ENCODE data around the gene OR4C5. TPM values are rescaled to one million over a fixed set of nuclear protein-coding genes. Genes with fewer than 3 reads are reported as not detected.
"Not testable (repeated sequence)": the region's sequence is repeated elsewhere in the genome, so short reads cannot be mapped to it uniquely, and the experiment has no call there.

OR4C5 gene
- not detected in 2 replicates for total RNA-seq (2014; rRNA removed; shearing (Covaris generic))

DNA sequence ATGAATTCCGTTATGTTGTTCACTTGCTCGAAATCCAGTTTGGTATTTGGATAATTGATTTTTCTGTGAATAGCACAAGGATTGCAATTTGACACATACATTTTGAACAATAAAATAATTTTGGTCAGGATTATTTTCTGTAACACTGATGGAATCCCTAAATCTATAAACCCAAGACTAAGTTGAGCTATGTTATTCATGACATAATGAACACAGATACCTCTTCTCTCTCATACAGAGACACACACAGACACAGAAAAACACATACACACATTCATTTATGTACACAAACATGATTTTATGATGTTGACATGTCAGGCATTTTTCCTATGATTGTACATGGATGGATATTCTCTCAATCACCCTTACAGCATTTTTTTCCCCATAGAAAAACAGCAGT lies at the start of gene OR4C5:
Gene OR4C5 (minus strand): TSS at position 101 of the 400 bp plus-strand sequence. CDS start 0 bp downstream, at position 101.
- no peak for DNase-seq (ENCODE audit: low spot score)
- in situ Hi-C loops (cut with HindIII; ENCODE audit: low sequenced_read_pairs), result loop anchor here (25.0 kb wide), 1 partner anchor 1671 kb away; the partner anchor contains the start of gene OR4C45

DNA sequence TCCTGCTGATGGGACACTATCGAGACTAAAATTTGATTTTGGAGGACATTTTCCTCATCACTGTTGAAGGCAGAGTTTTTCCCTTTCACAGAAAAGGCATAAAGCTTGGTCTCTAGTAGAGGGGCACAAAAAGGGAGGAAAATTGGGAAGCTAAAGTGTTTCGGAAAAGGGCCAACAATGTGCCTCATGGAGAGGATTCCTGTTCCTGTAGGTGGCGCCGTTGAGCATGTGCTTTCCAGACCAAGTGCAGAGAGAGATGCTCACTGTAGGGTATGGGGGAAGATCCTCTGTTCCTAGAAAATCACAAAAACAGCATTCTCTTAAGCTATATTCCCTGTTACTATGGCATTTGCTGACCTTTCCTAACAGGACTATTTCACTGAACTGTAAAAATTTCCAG lies 18.4 kb upstream of the OR4C5 start:
- in situ Hi-C loops (cut with HindIII; ENCODE audit: low sequenced_read_pairs), result no loop called here
- DNase-seq (ENCODE audit: low spot score), result no peak

DNA sequence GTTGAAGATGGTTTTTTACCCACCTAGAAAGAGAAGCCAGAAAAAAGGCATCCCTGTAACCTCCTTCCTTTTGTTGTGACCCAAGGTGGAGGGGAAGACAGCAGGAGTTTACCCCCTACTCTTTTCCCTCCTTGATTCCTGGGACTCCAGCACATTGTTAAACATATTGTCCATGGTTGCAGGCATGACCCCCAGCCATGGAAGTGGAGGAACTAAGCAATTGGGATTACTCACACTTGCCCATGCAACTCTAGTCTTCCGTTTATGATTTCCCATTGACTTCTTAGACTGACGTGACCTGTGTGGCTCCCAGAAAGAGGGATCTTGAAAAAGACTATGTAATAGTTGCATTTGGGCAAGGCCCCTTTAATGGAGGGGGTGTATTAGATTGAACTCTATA lies 17.9 kb upstream of the OR4C5 start:
- DNase-seq (ENCODE audit: low spot score); in situ Hi-C loops (cut with HindIII; ENCODE audit: low sequenced_read_pairs): not testable (repeated sequence)

DNA sequence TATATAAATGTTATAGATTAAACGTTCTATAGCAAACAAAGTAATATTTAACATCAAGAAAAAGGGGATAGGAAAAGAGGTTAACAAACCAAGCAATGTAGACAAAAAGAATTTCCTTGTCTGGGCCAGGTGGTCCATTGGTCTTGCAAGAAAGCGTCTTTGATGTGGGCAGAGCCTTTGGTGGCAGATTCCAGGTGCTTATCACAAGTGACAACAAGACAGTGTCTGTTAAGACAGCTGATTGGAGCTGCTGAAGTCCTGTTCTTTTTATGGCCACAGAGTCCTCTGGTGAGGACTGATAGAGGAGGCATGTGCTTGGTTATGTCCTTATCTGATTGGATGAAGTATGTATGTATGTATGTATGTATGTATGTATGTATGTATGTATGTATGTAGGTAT lies 5.0 kb downstream of the OR4C5 start:
- in situ Hi-C loops (cut with HindIII; ENCODE audit: low sequenced_read_pairs), result loop anchor here (25.0 kb wide), 1 partner anchor 1676 kb away; the partner anchor contains the start of gene OR4C45
- not testable (repeated sequence) for DNase-seq (ENCODE audit: low spot score)

DNA sequence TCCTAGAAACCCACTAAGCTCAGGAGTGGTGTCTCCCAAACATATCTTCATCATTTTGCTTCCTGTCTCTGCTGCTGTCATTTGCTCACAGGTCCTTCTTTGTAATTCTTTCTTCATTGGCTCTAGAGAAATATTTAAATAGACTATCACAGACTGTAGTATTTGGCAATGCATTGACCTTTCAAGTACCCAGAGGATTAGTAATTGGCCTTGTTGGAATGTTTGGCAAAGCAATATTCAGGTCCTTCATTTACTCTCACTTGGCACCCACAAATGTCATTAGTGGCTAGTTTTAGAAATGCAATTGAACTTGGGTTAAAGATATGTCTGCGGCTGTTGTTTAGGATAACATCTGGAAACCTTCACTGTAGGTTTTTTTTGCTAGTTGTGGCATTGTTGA lies 11.6 kb downstream of the OR4C5 start:
- in situ Hi-C loops (cut with HindIII; ENCODE audit: low sequenced_read_pairs), result loop anchor here (25.0 kb wide), 1 partner anchor 1683 kb away; the partner anchor contains the start of gene OR4C45
- DNase-seq (ENCODE audit: low spot score), result no peak

DNA sequence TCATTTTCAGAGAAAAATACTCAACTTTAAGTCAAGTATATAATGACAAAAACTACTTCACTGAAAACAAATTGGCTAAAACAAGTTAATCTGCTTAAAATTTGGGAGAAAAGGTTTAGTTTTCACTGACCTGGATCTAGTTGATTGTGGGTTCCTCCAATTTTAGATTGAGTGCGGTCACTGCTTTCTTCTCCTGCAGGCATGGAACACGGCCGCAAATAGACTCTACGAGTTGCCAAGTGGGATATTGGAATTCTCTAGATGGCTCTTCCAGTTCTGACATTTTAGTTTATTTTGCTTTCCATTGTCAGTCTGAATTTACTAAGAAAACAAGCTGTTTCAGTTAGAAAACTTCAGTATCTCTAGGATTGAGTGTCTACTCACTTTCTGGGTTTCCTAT lies 12.3 kb downstream of the OR4C5 start:
- in situ Hi-C loops (cut with HindIII; ENCODE audit: low sequenced_read_pairs), result loop anchor here (25.0 kb wide), 1 partner anchor 1683 kb away; the partner anchor contains the start of gene OR4C45
- DNase-seq (ENCODE audit: low spot score), result no peak

DNA sequence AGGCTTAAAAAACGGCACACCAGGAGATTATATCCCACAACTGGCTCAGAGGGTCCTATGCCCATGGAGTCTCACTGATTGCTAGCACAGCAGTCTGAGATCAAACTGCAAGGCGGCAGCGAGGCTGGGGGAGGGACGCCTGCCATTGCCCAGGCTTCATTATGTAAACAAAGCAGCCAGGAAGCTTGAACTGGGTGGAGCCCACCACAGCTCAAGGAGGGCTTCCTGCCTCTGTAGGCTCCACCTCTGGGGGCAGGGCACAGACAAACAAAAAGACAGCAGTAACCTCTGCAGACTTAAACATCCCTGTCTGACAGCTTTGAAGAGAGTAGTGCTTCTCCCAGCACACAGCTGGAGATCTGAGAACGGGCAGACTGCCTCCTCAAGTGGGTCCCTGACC lies 20.0 kb downstream of the OR4C5 start:
- DNase-seq (ENCODE audit: low spot score); in situ Hi-C loops (cut with HindIII; ENCODE audit: low sequenced_read_pairs): not testable (repeated sequence)

DNA sequence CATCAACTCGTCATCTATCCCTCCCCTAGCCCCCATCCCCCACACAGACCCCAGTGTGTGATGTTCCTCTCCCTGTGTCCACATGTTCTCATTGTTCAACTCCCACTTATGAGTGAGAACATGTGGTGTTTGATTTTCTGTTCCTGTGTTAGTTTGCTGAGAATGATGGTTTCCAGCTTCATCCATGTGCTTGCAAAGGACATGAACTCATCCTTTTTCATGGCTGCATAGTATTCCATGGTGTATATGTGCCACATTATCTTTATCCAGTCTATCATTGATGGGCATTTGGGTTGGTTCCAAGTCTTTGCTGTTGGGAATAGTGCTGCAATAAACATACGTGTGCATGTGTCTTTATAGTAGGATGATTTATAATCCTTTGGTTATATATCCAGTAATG lies 23.8 kb downstream of the OR4C5 start:
- in situ Hi-C loops (cut with HindIII; ENCODE audit: low sequenced_read_pairs); DNase-seq (ENCODE audit: low spot score): not testable (repeated sequence)

DNA sequence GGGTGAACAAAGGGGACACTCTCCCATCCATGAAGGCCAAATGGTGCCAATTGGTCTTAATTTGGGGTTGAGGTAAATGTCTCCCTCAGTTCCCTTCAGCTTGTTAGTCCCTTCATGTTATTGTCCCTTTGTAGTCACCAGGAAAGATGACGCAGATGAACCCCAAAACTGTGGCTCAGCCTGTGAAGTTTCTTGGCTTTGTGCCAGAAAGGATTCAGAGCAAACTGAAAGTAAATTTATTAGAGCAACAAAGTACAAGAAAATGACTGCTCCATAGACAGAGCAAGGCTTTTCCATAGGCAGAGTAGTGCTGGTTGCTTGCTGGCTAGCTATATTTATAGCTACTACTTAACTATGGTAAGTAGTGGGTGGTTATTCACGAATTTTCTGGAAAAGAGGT lies 24.8 kb downstream of the OR4C5 start:
- in situ Hi-C loops (cut with HindIII; ENCODE audit: low sequenced_read_pairs), result no loop called here
- no peak for DNase-seq (ENCODE audit: low spot score)

DNA sequence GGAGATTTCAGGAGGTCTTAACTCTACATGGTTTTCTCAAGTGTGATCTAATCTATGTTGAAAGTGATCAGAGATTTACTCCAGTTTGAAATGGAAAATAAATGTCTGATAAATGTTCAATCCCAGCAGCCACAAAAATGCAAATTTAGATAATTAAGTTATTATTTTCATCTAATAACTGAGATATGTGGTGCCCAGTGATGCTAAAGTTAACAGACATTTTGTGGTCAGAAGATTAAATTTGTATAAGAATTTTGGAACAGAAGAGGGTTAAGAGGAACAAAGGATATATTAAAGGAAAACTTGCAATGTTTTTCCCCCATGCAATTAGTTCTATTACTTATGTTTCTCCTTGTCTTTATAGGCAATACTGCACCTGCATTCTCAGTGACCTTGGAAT lies 41.6 kb downstream of the OR4C5 start, which contains the start of gene OR4C3:
Gene OR4C3 (plus strand): TSS at position 301 of the 400 bp plus-strand sequence. CDS start 102 bp downstream, outside the sequence.
- in situ Hi-C loops (cut with HindIII; ENCODE audit: low sequenced_read_pairs); DNase-seq (ENCODE audit: low spot score): not testable (repeated sequence)

DNA sequence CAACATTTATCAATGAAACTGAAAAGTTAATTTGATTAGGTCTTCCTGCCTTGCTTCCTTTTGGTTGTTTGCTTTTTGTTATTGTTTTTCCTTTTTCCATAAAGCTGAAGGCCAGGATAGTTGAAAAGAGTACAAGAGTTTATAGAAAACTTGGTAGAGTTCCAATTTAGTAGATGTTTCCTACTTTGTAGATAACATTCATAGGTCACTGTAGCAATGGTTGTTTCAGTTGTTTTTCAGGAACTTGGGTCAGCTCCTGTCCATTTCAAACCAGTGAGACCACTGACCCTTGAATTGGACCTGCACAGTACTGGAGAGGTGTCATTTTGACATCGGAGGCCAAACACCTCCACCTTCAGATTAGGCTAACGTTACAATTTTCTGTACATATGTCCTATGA lies 46.5 kb downstream of the OR4C5 start:
- DNase-seq (ENCODE audit: low spot score); in situ Hi-C loops (cut with HindIII; ENCODE audit: low sequenced_read_pairs): not testable (repeated sequence)

Other genes starting within 250 kb of the OR4C5 start
- not detected in 2 replicates for gene OR4B1, start 149.7 kb downstream of the OR4C5 start, total RNA-seq (2014; rRNA removed; shearing (Covaris generic))
- not detected in 2 replicates for gene OR4X2, start 121.4 kb downstream of the OR4C5 start, total RNA-seq (2014; rRNA removed; shearing (Covaris generic))
- not detected in 2 replicates for gene OR4X1, start 102.6 kb downstream of the OR4C5 start, total RNA-seq (2014; rRNA removed; shearing (Covaris generic))
- not detected in 2 replicates for gene OR4S1, start 60.2 kb downstream of the OR4C5 start, total RNA-seq (2014; rRNA removed; shearing (Covaris generic))
- not detected in 2 replicates for gene OR4C3, start 41.5 kb downstream of the OR4C5 start, total RNA-seq (2014; rRNA removed; shearing (Covaris generic))
- gene OR4A47, start 122.3 kb upstream of the OR4C5 start, total RNA-seq (2014; rRNA removed; shearing (Covaris generic)), result not detected in 2 replicates

All from G401 (cell line).